ENCODE measurements around the gene COLEC11. TPM values are rescaled to one million over a fixed set of nuclear protein-coding genes. Genes with fewer than 3 reads are reported as not detected.

The COLEC11 gene
- total and polyA plus RNA-seq, 2 donors (not counting 1 experiment from before 2014, with no cell fraction given), result not detected

GRCh38 chr2:3558205-3559014, 36.5 kb upstream of the COLEC11 start, which contains the start of gene RNASEH1:
Gene RNASEH1, minus strand, starts transcription at chr2:3558333. Its CDS starts 73 bp downstream, at chr2:3558260.
- Histone ChIP-seq H3K4me1 (ENCODE audit: control insufficient read depth in 2 of 2, insufficient read depth in 2 of 2, low read length in 2 of 2) (peaks cover 21 to 35% of the 10 kb centered on the region in 2 donors), H2AFZ (ENCODE audit: insufficient read depth, low read depth, low read length, poor library complexity, severe bottlenecking) (peak within 1 kb of the TSS; percentile 91), H3K9me3 (ENCODE audit: control extremely low read depth in 1 of 3, control insufficient read depth in 2 of 3, insufficient read depth in 1 of 3, low read length in 2 of 3) (peaks cover 0 to 4% (median 0%) of the 10 kb centered on the region in 3 donors), H3K79me2 (ENCODE audit: control insufficient read depth, insufficient read depth, low read length) (peaks cover 33% of the 10 kb centered on the region), H3K36me3 (replicated peaks in 1 of 2; ENCODE audit: control extremely low read depth in 1 of 2, control insufficient read depth in 1 of 2, extremely low read depth in 1 of 2, insufficient read depth in 2 of 2, low read length in 1 of 2) (peaks cover 9 to 34% of the 10 kb centered on the region in 2 experiments), H3K4me3 (ENCODE audit: control extremely low read depth in 1 of 5, extremely low read depth in 1 of 5, insufficient read depth in 1 of 5, low read depth in 2 of 5, low read length in 4 of 5) (peak within 1 kb of the TSS; percentile 69 to 87 (median 86)), H3K27me3 (replicated peaks in 1 of 4; ENCODE audit: control extremely low read depth in 1 of 4, control insufficient read depth in 3 of 4, insufficient read depth in 4 of 4, low read length in 3 of 4) (no peaks in the 10 kb centered on the region), H3K9ac (ENCODE audit: low read length) (peak within 1 kb of the TSS; percentile 84), H3K4me2 (replicated peaks; ENCODE audit: low read depth, low read length, poor library complexity, severe bottlenecking) (peak within 1 kb of the TSS; percentile 82), H3K27ac (ENCODE audit: low read length in 2 of 2) (peak within 1 kb of the TSS; percentile 88 to 94), H4K20me1 (ENCODE audit: control insufficient read depth, insufficient read depth, low read length, poor library complexity, severe bottlenecking) (no peaks in the 10 kb centered on the region)
- POLR2A ChIA-PET, result interaction anchor here (0.9 to 2.7 kb wide), 7 partner anchors 14 to 180 kb away, joined by 3 to 33 read pairs (median 5); partner anchors contain the start of genes ADI1, EIPR1, RPS7 and TRAPPC12
- TF ChIP-seq CTCF (IDR thresholded peaks at IDR 0.05) (no peak), EZH2 (IDR thresholded peaks at IDR 0.05; ENCODE audit: borderline replicate concordance, insufficient read depth, low read depth, low read length, poor library complexity, severe bottlenecking) (no peak)
- intact Hi-C loops (cut with micrococcal nuclease), result loop anchor here (1.0 kb wide), 4 partner anchors 17 to 181 kb away; partner anchors contain the start of genes ADI1, EIPR1 and RPS7
- H3K9me3 Mint-ChIP-seq (ENCODE audit: insufficient read depth), result no peaks in the 10 kb centered on the region
- ATAC-seq (ENCODE audit: low read depth) (peak; percentile 96), DNase-seq (peak; percentile 98)
- H3K4me1 Mint-ChIP-seq, result peaks cover 49% of the 10 kb centered on the region
- CTCF ChIA-PET, result interaction anchor here (0.6 to 3.2 kb wide), 4 partner anchors 15 to 180 kb away, joined by 3 to 10 read pairs (median 4); partner anchors contain the start of gene EIPR1
- H3K27me3 Mint-ChIP-seq, result no peaks in the 10 kb centered on the region
- H3K4me3 Mint-ChIP-seq, result peak within 1 kb of the TSS; percentile 95
- under 1% methylated on average over 60 of the region's 67 CpGs for whole genome bisulfite sequencing (ENCODE audit: insufficient coverage)
- peak within 1 kb of the TSS; percentile 98 for H3K27ac Mint-ChIP-seq

All from B cell (primary cell).